Measurements from ENCODE around the gene CENPQ.

DNA sequence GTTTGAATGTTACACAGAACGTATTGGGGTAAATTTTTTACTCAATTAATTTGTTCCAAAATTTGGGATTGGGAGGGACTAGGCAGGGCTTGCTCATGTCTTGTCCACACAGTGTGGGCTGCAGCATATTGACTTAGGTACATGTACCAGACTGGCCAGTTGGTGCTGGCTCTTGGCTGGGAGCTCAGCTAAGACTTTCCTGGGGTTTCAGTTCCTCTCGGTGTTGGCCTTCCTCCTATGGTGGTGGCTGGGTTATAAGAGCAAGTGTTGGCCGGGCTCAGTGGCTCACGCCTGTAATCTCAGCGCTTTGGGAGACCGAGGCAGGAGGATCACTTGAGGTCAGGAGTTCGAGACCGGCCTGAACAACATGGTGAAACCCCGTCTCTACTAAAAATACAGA, 4.9 kb downstream of the CENPQ start:
- TF ChIP-seq, protein P1, sequence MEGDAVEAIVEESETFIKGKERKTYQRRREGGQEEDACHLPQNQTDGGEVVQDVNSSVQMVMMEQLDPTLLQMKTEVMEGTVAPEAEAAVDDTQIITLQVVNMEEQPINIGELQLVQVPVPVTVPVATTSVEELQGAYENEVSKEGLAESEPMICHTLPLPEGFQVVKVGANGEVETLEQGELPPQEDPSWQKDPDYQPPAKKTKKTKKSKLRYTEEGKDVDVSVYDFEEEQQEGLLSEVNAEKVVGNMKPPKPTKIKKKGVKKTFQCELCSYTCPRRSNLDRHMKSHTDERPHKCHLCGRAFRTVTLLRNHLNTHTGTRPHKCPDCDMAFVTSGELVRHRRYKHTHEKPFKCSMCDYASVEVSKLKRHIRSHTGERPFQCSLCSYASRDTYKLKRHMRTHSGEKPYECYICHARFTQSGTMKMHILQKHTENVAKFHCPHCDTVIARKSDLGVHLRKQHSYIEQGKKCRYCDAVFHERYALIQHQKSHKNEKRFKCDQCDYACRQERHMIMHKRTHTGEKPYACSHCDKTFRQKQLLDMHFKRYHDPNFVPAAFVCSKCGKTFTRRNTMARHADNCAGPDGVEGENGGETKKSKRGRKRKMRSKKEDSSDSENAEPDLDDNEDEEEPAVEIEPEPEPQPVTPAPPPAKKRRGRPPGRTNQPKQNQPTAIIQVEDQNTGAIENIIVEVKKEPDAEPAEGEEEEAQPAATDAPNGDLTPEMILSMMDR (IDR thresholded peaks at IDR 0.05): no peak
- no peak for TF ChIP-seq POLR2AphosphoS5 (IDR thresholded peaks at IDR 0.05; ENCODE audit: low read depth, low read length)
- TF ChIP-seq, protein P2, sequence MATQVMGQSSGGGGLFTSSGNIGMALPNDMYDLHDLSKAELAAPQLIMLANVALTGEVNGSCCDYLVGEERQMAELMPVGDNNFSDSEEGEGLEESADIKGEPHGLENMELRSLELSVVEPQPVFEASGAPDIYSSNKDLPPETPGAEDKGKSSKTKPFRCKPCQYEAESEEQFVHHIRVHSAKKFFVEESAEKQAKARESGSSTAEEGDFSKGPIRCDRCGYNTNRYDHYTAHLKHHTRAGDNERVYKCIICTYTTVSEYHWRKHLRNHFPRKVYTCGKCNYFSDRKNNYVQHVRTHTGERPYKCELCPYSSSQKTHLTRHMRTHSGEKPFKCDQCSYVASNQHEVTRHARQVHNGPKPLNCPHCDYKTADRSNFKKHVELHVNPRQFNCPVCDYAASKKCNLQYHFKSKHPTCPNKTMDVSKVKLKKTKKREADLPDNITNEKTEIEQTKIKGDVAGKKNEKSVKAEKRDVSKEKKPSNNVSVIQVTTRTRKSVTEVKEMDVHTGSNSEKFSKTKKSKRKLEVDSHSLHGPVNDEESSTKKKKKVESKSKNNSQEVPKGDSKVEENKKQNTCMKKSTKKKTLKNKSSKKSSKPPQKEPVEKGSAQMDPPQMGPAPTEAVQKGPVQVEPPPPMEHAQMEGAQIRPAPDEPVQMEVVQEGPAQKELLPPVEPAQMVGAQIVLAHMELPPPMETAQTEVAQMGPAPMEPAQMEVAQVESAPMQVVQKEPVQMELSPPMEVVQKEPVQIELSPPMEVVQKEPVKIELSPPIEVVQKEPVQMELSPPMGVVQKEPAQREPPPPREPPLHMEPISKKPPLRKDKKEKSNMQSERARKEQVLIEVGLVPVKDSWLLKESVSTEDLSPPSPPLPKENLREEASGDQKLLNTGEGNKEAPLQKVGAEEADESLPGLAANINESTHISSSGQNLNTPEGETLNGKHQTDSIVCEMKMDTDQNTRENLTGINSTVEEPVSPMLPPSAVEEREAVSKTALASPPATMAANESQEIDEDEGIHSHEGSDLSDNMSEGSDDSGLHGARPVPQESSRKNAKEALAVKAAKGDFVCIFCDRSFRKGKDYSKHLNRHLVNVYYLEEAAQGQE (IDR thresholded peaks at IDR 0.05; ENCODE audit: insufficient read depth in 1 of 2, low read depth in 2 of 2, low read length in 1 of 2): no peak

All from Panc1 (cell line).